Measurements from ENCODE around the gene HAGHL.

DNA sequence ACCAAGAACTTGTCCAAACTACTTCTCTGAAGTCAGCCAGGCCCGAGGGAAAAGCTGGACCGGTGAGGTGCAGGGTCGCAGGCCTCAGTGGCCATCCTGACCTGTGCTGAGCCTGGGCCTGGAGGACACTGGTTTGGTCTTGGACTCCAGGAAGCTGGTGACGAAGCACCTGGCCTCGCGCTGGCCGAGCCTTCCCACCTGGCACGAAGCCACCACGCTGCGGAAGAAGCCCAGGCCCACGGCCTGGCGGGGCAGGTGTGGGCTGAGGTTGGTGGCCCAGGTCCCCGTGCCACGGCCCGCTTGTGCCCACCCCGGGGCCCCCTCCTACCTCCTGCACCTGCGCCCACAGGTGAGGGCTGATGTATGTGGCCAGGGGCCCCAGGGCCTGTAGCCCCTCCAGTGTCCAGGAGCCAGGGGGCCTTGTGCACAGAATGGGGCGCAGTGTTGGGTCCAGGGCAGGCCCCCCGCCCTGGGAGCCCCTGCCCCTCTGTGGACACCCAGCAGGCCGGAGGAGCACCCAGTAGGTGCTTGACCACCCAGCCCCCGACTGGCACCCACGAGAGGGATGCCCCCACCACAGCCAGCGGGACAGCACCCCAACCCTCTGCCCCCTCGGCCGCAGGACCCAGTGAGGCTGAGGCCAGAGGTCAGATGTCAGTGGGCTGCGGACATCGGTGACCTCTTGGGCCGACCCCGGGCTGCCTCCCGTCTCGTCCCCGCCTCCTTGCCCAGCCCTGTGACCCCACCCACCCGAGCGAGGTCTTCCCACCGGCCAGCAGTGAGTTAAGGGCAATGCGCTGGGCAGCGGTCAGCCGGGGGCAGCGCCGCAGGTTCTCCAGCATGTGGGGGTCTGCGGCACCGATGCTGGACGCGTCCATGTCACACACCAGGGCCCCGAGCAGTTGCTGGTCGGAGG, 47.4 kb downstream of the HAGHL start:
- TF ChIP-seq SNAI2 (CRISPR knock-in tag; IDR thresholded peaks at IDR 0.05) (no peak), TOX (CRISPR knock-in tag; IDR thresholded peaks at IDR 0.05; ENCODE audit: borderline replicate concordance) (no peak), CSDC2 (CRISPR knock-in tag; IDR thresholded peaks at IDR 0.05) (no peak)
- TF ChIP-seq, protein P1, sequence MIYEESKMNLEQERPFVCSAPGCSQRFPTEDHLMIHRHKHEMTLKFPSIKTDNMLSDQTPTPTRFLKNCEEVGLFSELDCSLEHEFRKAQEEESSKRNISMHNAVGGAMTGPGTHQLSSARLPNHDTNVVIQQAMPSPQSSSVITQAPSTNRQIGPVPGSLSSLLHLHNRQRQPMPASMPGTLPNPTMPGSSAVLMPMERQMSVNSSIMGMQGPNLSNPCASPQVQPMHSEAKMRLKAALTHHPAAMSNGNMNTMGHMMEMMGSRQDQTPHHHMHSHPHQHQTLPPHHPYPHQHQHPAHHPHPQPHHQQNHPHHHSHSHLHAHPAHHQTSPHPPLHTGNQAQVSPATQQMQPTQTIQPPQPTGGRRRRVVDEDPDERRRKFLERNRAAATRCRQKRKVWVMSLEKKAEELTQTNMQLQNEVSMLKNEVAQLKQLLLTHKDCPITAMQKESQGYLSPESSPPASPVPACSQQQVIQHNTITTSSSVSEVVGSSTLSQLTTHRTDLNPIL (CRISPR knock-in tag; IDR thresholded peaks at IDR 0.05; ENCODE audit: low read depth) = no peak

All from SK-N-SH treated with all-trans-retinoic acid at 6 μM for 48 hours (cell line).